Measurements from ENCODE around the gene PANX3.

PANX3 gene

DNA sequence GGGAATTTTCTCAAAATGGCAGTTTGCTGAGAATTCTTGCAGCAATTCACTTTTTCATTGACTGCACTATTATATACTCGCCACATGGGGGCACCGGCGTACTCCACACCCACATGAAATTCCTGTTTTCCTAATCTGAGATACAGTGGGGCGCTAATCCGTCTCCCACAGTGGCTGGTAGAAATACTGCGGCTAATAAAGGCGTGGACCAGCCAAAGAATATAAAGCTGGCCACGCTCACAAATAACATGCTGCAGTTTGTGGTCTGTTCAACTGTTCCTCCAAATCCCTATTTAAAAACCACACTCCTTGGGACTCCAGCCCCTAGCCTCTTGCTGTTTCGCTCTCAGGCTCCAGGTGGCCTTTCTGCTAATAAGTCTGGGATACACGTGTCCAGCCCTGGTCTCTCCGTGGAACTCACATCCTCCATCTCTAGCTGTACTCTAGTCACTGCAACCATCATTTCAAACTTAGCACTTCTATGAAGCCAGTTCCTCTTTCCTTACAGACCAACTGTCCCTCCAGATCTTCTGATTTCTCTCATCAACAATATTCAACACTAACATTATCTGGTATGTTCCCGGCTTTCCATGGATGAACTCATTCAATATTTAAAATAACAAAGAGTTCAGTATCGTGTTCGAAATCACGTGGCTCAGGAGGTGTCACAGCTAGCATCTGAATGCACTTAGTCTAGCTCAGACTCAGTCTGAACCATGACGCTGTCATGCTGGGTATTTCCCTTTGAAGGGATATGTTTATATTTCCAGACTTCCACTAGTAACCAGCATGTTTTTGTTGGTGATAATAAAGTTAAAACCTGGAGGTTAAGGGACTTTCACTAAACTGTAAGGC is 33.4 kb downstream of the PANX3 start:
- no peak overlapping the region for H3K4me3 ChIP-seq (ENCODE audit: low read length)
- peak; percentile 32 for DNase-seq (ENCODE audit: low read depth, low spot score)

DNA sequence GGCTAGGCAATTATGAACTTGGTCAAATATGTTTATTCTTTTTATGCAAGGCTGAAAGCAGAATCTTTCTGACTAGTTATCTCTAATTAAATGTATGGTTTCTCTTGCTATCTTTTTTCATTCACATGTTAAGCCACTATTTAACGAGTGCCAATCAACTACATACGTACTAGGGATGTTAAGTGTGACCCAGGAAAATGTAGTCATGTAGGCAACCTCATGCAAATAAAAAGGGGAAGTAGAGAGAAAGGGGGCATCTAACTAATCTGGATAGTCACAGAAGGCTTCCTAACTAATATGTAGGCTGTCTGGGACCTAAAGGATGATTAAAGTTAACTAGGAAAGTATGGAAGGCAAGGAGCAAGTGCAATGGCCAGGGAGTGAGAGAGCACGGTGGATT is 34.9 kb downstream of the PANX3 start:
- DNase-seq (ENCODE audit: low read depth, low spot score), result no peak
- H3K4me3 ChIP-seq (ENCODE audit: low read length), result no peak overlapping the region

- DNase-seq (ENCODE audit: low read depth, low spot score), result no peak
- H3K4me3 ChIP-seq (ENCODE audit: low read length), result no peak overlapping the region
Measured at GRCh38 chr11:124648610-124649009, 37.4 kb downstream of the PANX3 start.

- no peak overlapping the region for H3K4me3 ChIP-seq (ENCODE audit: low read length)
Measured at GRCh38 chr11:124656774-124657630, 45.8 kb downstream of the PANX3 start.

GRCh38 chr11:124657904-124658303 is 46.7 kb downstream of the PANX3 start:
- DNase-seq (ENCODE audit: low read depth, low spot score), result no peak
- H3K4me3 ChIP-seq (ENCODE audit: low read length), result no peak overlapping the region

More at GRCh38 chr11:124656774-124657630, 45.8 kb downstream of the PANX3 start:
- no peak for DNase-seq (ENCODE audit: low read depth, low spot score)

DNA sequence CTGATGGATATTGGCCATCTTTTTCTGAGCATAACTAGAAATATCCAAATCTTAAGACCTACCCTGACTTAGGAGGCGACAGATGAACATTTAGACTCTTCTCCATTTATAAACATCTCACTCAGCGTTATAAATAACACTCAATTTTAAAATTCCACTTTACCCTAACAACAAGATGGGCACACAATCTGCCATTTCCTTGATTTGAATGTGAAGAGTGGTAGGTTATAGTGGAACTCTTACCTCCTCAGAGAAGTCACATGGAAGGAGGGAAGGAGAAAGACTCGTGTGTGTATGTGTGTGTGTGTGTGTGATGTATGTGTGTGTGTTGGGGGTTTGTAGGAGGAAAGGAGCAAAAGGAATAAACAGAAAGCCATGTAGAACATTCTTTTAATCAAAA is 47.3 kb downstream of the PANX3 start:
- no peak for DNase-seq (ENCODE audit: low read depth, low spot score)
- no peak overlapping the region for H3K4me3 ChIP-seq (ENCODE audit: low read length)

GRCh38 chr11:124658986-124659385 is 47.8 kb downstream of the PANX3 start:
- DNase-seq (ENCODE audit: low read depth, low spot score), result no peak
- H3K4me3 ChIP-seq (ENCODE audit: low read length), result no peak overlapping the region

DNA sequence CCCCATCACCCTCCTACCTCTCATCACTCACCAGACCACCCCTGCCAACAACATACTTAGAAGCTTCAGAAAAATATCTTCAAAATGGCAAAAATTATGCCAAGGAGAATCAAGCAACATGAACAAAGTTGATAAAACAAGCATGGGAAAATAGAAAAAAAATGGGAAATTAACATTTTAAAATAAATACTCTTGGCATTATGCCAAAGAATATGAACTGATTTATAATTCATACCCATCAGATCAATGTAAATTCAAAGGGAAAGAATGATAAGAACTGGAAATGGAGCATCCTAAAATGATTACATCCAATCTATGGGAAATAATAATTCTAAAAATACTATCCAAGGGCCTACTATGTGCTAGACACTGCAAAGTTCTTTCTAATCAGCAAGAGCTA is 50.3 kb downstream of the PANX3 start:
- no peak for DNase-seq (ENCODE audit: low read depth, low spot score)
- H3K4me3 ChIP-seq (ENCODE audit: low read length), result no peak overlapping the region

DNA sequence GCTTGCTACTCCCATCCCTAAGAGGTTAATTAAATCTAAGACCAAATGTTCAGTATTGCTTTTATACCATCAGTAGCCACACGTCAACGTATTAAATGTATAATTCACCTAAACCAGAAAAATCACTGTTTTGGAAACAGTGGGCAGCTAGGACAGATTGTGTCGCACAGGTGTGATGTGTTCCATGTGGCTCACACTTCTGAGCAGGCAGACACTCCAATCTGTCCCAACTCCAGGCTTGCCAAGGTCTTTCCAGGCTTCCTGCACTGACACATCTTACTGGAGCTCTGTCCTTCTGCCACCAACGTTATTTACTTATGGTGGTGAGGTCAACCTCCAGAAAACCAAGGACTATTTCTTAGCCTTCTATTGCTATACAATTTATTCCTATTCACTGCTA is 50.9 kb downstream of the PANX3 start:
- H3K4me3 ChIP-seq (ENCODE audit: low read length), result no peak overlapping the region
- no peak for DNase-seq (ENCODE audit: low read depth, low spot score)

- DNase-seq (ENCODE audit: low read depth, low spot score), result no peak
- no peak overlapping the region for H3K4me3 ChIP-seq (ENCODE audit: low read length)
Measured at GRCh38 chr11:124663861-124664260, 52.6 kb downstream of the PANX3 start.

- no peak for DNase-seq (ENCODE audit: low read depth, low spot score)
- H3K4me3 ChIP-seq (ENCODE audit: low read length), result no peak overlapping the region
Measured at GRCh38 chr11:124667601-124668000, 56.4 kb downstream of the PANX3 start.

GRCh38 chr11:124669193-124669592 is 58.0 kb downstream of the PANX3 start:
- DNase-seq (ENCODE audit: low read depth, low spot score), result peak; percentile 29
- no peak overlapping the region for H3K4me3 ChIP-seq (ENCODE audit: low read length)
